Activated CD8-positive, alpha-beta T cell treated with anti-CD3 and anti-CD28 coated beads for 36 hours (primary cell): ENCODE measurements around the gene SMYD2. TPM values are rescaled to one million over a fixed set of nuclear protein-coding genes. Genes with fewer than 3 reads are reported as not detected.

Experiments
- ATAC-seq: fragments of 200-7000 bp; cut with Tn5 transposase; one replicate; pipeline ENCODE4 v1.10.0; 2021; ENCODE audit warnings: mild to moderate bottlenecking, moderate library complexity
- CTCF ChIA-PET: fragments of 350-600 bp; sonication (Branson Sonifier 250); formaldehyde crosslinking; loops from one replicate; lab custom pipeline; 2021; ENCODE audit warnings: antibody characterized with exemption; lab: Charles Lee
- POLR2A ChIA-PET: fragments of 350-600 bp; sonication (Branson Sonifier 250); formaldehyde crosslinking; loops from one replicate; lab custom pipeline; 2021; ENCODE audit warnings: antibody characterized with exemption; lab: Charles Lee
- DNase-seq: peaks from one replicate; pipeline ENCODE4 v3.0.0-alpha.2; 2020
- H3K27ac Mint-ChIP-seq: one replicate; pipeline ENCODE4 v1.8.0; 2021; ENCODE audit warnings: mild to moderate bottlenecking, mixed read lengths
- H3K27me3 Mint-ChIP-seq: one replicate; pipeline ENCODE4 v1.8.0; 2021; ENCODE audit warnings: mixed read lengths
- H3K36me3 Mint-ChIP-seq: one replicate; pipeline ENCODE4 v1.8.0; 2021; ENCODE audit warnings: low read depth, mixed read lengths
- H3K4me1 Mint-ChIP-seq: one replicate; pipeline ENCODE4 v1.8.0; 2021; ENCODE audit warnings: low read depth, mixed read lengths
- H3K4me3 Mint-ChIP-seq: one replicate; pipeline ENCODE4 v1.8.0; 2021; ENCODE audit warnings: mild to moderate bottlenecking, moderate library complexity, mixed read lengths
- H3K9me3 Mint-ChIP-seq: one replicate; pipeline ENCODE4 v1.8.0; 2021; ENCODE audit warnings: mixed read lengths
- intact Hi-C: fragments of 100-400 bp; cut with micrococcal nuclease; formaldehyde crosslinking; loops from one replicate; pipeline ENCODE4 v1.10.0; 2022
- total RNA-seq, 2 experiments: library from RNA; stranded (reverse); gene quantifications; one replicate each; pipeline ENCODE4 v1.2.3, GENCODE V29; 2021
- TF ChIP-seq, protein P1 (sequence below): fragments of 200-600 bp; IDR thresholded peaks from one replicate; pipeline ENCODE4 v1.8.0; 2022; ENCODE audit warnings: antibody characterized with exemption, mild to moderate bottlenecking

Gene SMYD2
- total RNA-seq, 2 experiments from 2014 or later = 37.4 to 40.6 TPM

DNA sequence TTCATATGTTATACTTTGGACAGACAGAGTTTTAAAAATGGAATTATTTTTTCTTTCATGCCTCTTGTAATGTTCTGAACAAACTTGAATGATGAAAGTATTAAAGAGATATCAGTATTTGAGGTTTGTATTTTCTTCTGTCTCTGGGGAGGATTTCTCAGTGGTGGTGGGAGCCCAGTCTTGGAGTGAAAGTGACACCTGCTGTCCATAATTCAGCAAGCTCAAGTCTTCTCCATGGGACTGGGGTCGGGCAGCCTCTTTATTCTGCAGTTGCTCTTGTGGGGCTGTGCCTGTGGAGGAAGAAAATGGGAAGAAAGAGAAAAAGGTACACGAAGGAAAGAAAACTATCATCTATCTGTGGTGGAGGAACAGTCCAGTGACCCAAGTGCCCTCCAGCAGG lies 56.1 kb downstream of the SMYD2 start:
- no peak for ATAC-seq
- CTCF ChIA-PET = interaction anchor here (1.6 to 14.6 kb wide), 3 partner anchors 9 to 248 kb away, joined by 3 to 505 read pairs (median 30); no protein-coding TSS in a partner anchor
- TF ChIP-seq, protein P1, sequence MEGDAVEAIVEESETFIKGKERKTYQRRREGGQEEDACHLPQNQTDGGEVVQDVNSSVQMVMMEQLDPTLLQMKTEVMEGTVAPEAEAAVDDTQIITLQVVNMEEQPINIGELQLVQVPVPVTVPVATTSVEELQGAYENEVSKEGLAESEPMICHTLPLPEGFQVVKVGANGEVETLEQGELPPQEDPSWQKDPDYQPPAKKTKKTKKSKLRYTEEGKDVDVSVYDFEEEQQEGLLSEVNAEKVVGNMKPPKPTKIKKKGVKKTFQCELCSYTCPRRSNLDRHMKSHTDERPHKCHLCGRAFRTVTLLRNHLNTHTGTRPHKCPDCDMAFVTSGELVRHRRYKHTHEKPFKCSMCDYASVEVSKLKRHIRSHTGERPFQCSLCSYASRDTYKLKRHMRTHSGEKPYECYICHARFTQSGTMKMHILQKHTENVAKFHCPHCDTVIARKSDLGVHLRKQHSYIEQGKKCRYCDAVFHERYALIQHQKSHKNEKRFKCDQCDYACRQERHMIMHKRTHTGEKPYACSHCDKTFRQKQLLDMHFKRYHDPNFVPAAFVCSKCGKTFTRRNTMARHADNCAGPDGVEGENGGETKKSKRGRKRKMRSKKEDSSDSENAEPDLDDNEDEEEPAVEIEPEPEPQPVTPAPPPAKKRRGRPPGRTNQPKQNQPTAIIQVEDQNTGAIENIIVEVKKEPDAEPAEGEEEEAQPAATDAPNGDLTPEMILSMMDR = no peak
- H3K9me3 Mint-ChIP-seq = no peaks in the 10 kb centered on the region
- POLR2A ChIA-PET = no interaction called here
- H3K27me3 Mint-ChIP-seq = no peaks in the 10 kb centered on the region
- H3K27ac Mint-ChIP-seq = no peak overlapping the region
- peaks cover 23% of the 10 kb centered on the region for H3K36me3 Mint-ChIP-seq
- no peak overlapping the region for H3K4me3 Mint-ChIP-seq
- intact Hi-C loops = no loop called here
- H3K4me1 Mint-ChIP-seq = no peaks in the 10 kb centered on the region
- DNase-seq = no peak

DNA sequence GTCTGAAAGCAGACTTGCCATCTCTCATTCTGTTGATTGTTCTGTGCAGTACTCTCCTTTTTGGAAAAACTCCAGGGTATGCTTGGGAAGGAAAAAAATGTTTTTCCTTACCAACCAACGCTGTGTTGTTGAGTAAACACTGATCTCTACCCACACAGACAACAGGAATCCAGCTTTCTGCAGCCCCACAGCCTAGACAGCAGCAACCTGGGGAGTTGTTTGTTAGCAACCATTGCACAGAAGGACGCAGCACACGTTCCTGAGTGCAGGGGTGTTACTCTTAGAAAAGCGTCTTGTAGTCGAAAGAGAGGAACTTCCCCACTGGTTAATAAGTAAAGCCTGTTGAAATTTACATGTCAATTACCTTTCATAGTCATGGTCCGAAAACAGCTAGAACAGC lies 56.6 kb downstream of the SMYD2 start:
- no peak overlapping the region for H3K27ac Mint-ChIP-seq
- intact Hi-C loops = no loop called here
- CTCF ChIA-PET = interaction anchor here (1.6 to 14.6 kb wide), 3 partner anchors 9 to 248 kb away, joined by 3 to 505 read pairs (median 30); no protein-coding TSS in a partner anchor

DNA sequence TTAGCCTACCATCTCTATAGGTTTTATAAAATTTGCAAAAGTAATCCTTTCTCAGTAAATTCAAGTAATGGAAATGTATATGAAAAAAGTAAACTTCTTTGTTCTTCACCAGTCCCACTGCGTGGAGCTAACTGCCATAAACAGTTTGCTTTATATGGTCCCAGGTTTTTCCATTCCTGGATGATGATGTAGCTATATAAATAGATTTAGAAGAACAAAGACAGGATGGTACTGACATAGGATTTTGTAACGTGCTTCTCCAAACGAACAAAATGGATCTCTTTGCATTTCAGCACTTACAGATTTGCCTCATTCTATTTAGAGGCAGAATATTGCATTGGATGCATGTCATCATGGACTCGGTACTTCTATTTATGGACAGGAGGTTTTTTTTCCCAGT lies 57.3 kb downstream of the SMYD2 start:
- peaks cover 29% of the 10 kb centered on the region for H3K36me3 Mint-ChIP-seq
- no peaks in the 10 kb centered on the region for H3K9me3 Mint-ChIP-seq

More for the DNA sequence above, 56.6 kb downstream of the SMYD2 start:
- Mint-ChIP-seq H3K36me3 (peaks cover 28% of the 10 kb centered on the region), H3K9me3 (no peaks in the 10 kb centered on the region), H3K4me1 (no peaks in the 10 kb centered on the region), H3K4me3 (no peak overlapping the region), H3K27me3 (no peaks in the 10 kb centered on the region)
- DNase-seq (no peak), ATAC-seq (no peak)
- TF ChIP-seq, protein P1 = no peak
- POLR2A ChIA-PET = no interaction called here

DNA sequence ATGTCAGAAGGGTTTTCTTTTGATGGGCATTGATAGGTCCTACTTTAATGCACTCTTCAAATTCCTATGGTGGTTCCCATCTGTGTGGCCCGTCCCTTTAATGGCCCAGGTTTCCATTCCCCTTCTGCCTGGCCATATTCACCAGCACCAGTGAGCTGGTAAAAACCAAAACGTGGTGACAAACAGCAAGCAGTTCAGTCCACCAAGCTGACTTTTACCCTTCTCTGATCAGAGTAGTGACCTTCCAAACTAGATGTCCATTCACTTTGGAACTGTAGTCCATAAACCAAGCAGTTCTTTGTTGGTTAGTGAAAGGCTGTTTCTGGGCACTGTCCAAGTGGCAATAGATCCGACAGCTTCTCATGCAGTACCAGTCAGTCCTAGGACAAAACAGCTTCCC lies 60.5 kb downstream of the SMYD2 start:
- H3K36me3 Mint-ChIP-seq = peaks cover 42% of the 10 kb centered on the region
- ChIA-PET POLR2A (no interaction called here), CTCF (interaction anchor here (4.1 to 4.7 kb wide), 3 partner anchors 10 to 80 kb away, joined by 20 to 30 read pairs (median 29); no protein-coding TSS in a partner anchor)
- no peaks in the 10 kb centered on the region for H3K4me1 Mint-ChIP-seq
- DNase-seq = no peak
- no peaks in the 10 kb centered on the region for H3K27me3 Mint-ChIP-seq
- no peak overlapping the region for H3K27ac Mint-ChIP-seq
- ATAC-seq = no peak
- peaks cover 11% of the 10 kb centered on the region for H3K9me3 Mint-ChIP-seq
- intact Hi-C loops = no loop called here
- TF ChIP-seq, protein P1 = no peak
- H3K4me3 Mint-ChIP-seq = no peak overlapping the region

More for the DNA sequence above, 57.3 kb downstream of the SMYD2 start:
- ATAC-seq (no peak), DNase-seq (no peak)
- H3K4me3 Mint-ChIP-seq = no peak overlapping the region
- H3K27me3 Mint-ChIP-seq = no peaks in the 10 kb centered on the region
- TF ChIP-seq, protein P1 = no peak
- intact Hi-C loops = no loop called here
- no peaks in the 10 kb centered on the region for H3K4me1 Mint-ChIP-seq
- H3K27ac Mint-ChIP-seq = no peak overlapping the region
- CTCF ChIA-PET = interaction anchor here (0.9 to 4.7 kb wide), 3 partner anchors 10 to 77 kb away, joined by 3 to 30 read pairs (median 20); no protein-coding TSS in a partner anchor
- POLR2A ChIA-PET = no interaction called here

DNA sequence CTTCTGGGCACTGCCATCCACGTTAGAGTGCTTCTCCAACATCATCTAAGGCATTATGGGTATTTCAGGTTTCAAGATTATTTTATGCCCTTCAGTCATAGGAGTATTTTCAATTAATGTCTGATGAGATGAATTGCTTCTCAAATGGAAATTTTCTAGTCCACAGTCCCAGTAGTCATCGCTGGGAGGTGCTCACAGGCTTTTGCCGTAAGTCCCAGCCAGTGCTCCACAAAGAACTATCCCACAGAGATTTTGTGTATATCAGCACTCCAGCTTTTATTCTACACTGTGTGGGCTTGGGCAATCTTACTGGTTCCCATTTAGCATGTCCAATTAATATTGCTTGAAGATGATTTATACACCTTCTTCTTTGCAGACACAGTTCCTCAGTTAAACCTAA lies 61.0 kb downstream of the SMYD2 start:
- ChIA-PET CTCF (interaction anchor here (4.1 to 4.7 kb wide), 3 partner anchors 10 to 81 kb away, joined by 20 to 30 read pairs (median 29); no protein-coding TSS in a partner anchor), POLR2A (no interaction called here)
- Mint-ChIP-seq H3K4me1 (no peaks in the 10 kb centered on the region), H3K27me3 (no peaks in the 10 kb centered on the region), H3K36me3 (peaks cover 37% of the 10 kb centered on the region), H3K9me3 (peaks cover 11% of the 10 kb centered on the region), H3K27ac (no peak overlapping the region), H3K4me3 (no peak overlapping the region)
- DNase-seq (no peak), ATAC-seq (no peak)
- TF ChIP-seq, protein P1 = no peak
- intact Hi-C loops = no loop called here
